ENCODE measurements around the gene SPPL2B. TPM values are rescaled to one million over a fixed set of nuclear protein-coding genes. Genes with fewer than 3 reads are reported as not detected.
"Not testable (repeated sequence)": the region's sequence is repeated elsewhere in the genome, so short reads cannot be mapped to it uniquely, and the experiment has no call there.

Gene SPPL2B
- polyA plus RNA-seq, 4 donors, result 53.8 to 91.6 (median 59.9) TPM

- DNase-seq (ENCODE audit: low read depth in 4 of 4, low spot score in 3 of 4), result no peak
These were observed 46.3 kb downstream of the SPPL2B start for GRCh38 chr19:2374808-2375207.

- DNase-seq (ENCODE audit: low read depth in 4 of 4, low spot score in 3 of 4), result no peak
These were observed 47.1 kb downstream of the SPPL2B start for GRCh38 chr19:2375353-2376121.

DNA sequence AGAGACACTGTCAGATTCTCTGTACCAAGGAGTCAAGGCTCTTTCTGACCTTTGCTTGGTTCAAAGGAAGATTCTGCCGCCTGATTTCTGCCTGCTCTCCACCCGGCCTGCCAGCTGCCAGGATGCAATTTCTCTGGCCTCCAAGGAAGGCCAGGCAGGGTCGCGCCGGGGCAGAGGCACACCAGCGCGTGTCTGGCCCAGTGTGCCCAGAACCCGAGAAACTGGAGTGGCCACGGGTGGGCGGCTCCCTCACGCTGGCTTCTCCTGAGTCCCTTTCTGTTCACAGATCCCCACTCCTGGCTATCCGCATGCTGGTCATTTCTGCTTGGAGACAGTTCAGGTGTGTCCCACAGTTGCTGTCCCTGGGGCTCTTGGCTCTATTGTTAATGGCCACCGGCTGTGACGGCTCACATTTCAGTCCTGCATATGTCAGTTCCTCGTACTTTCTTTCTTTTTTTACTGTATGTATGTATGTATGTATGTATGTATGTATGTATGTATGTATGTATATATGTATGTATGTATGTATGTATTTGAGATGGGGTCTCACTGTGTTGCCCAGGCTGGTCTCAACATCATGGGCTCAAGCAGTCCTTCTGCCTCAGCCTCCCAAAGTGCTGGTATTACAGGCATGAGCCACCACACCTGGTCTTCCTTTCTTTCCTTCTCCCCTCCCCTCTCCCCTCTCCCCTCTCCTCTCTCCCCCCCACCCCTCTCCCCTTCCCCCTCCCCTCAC lies 48.5 kb downstream of the SPPL2B start:
- DNase-seq (ENCODE audit: low read depth in 4 of 4, low spot score in 3 of 4), result no peak

DNA sequence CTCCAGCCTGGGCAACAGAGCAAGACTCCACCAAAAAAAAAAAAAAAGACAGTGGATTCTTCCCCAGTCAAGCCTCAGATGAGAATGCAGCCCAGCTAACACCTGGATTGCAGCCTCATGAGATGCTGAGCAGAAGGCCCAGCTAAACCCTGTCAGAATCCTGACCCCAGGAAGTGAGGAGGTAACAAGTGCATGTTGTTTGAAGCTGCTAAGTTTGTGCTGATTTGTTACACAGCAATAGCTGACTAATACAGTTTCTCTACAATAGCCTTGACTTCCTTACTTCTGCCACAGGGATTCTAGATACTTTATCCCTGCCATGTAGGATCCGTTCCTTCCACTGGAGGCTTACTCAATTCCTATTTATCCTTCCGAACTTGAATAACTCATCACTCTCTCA lies 52.1 kb downstream of the SPPL2B start:
- no peak for DNase-seq (ENCODE audit: low read depth in 4 of 4, low spot score in 3 of 4)

DNA sequence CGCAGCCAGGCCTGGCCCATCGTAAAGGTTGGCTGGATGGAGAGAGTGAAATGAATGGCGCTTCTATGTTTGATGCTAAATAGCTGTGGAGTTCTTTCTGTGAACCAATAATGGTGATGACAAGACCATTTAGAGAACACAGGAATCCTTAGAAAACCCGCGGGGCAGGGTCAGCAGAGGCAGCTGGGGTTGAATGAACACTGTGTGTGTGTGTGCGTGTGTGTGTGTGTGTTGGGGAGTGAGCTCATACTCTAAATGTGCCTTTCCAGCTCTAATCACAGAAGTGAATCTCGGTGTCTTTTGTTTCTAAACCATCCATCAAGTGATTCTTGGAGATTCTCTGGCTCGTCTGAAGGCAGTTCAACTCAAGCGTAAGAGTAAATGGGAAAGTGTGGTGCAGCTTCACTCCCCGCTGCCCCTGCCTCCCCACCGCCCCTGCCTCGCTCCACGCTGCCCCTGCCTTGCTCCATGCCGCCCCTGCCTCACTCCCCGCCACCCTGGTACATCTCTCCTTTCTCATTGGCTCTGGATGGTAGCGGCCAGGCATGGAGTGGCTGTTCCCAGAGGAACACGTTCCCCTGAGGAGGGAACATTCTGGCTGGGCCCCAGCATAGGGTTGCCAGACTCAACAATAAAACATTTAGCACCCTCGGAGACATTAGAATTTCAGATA lies 52.8 kb downstream of the SPPL2B start:
- DNase-seq (ENCODE audit: low read depth in 4 of 4, low spot score in 3 of 4), result no peak

DNA sequence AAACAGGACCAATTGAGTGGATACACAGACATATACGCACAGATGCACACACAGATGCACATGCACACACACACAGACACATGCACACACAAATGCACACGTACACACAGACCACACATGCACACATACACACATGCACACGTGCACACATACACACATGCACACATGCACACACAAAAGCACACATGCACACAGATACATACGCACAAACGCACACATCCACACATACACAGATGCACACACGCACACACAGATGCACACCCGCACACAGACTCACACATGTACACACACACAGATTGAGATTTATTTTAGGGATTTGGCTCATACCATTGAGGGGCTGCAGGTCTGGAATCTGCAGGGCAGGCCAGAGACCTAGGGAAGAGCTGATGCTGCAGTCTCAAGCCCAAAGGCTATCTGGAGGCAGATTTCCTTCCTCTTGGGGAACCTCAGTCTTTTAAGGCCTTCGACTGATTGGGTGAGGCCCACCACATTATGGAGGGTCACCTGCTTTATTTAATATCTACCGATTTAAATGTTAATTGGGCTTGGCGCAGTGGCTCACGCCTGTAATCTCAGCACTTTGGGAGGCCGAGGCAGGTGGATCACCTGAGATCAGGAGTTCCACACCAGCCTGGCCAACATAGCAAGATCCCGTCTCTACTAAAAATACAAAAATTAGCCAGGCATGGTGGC lies 54.2 kb downstream of the SPPL2B start:
- no peak for DNase-seq (ENCODE audit: low read depth in 4 of 4, low spot score in 3 of 4)

GRCh38 chr19:2385053-2385721 lies 56.7 kb downstream of the SPPL2B start:
- DNase-seq (ENCODE audit: low read depth in 4 of 4, low spot score in 3 of 4), result no peak

DNA sequence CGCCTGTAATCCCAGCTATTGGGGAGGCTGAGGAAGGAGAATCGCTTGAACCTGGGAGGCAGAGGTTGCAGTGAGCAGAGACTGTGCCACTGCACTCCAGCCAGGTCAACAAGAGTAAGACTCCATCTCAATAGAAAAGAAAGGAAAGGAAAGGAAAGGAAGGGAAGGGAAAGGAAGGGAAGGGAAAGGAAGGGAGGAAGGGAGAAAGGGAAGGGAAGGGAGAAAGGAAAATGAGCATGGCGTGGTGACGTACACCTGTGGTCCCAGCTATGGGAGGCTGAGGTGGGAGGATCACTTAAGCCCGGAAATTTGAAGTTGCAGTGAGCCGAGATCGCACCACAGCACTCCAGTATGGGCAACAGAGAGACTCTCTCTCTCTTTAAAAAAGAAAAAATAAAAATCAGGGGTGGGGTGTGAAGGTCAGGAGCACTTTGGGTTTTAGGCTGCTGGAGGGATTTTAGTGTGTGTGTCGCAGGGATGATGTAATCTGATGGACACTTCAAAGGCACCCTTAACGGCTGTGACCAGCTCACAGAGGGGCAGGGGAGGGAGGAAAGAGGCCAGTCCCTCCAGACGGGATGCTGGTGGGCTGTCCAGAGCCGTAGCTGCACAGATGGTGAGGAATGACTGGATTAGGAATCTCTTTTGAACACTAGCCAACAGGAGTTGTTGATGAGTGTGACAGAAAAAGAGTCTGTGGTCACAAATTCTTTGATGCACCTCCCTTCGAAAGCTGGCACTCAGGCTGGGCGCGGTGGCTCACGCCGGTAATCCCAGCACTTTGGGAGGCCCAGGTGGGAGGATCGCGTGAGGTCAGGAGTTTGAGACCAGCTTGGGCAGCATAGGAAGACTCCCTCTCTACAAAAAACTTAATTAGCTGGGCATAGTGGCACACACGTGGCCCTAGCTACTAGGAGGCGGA lies 59.1 kb downstream of the SPPL2B start:
- no peak for DNase-seq (ENCODE audit: low read depth in 4 of 4, low spot score in 3 of 4)

DNA sequence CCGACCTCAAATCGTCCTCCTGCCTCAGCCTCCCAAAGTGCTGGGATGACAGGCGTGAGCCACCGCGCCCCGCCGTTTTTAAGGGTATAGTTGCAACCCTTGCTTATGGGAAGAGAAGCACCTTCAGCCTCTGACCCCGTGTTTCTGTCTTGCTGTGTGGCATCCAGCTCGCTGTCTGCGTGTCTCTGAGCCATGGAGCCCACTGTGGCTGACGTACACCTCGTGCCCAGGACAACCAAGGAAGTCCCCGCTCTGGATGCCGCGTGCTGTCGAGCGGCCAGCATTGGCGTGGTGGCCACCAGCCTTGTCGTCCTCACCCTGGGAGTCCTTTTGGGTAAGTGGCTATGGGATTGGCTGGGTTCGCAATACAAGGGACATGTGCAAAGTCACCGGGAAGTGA lies 61.1 kb downstream of the SPPL2B start:
- no peak for DNase-seq (ENCODE audit: low read depth in 4 of 4, low spot score in 3 of 4)

DNA sequence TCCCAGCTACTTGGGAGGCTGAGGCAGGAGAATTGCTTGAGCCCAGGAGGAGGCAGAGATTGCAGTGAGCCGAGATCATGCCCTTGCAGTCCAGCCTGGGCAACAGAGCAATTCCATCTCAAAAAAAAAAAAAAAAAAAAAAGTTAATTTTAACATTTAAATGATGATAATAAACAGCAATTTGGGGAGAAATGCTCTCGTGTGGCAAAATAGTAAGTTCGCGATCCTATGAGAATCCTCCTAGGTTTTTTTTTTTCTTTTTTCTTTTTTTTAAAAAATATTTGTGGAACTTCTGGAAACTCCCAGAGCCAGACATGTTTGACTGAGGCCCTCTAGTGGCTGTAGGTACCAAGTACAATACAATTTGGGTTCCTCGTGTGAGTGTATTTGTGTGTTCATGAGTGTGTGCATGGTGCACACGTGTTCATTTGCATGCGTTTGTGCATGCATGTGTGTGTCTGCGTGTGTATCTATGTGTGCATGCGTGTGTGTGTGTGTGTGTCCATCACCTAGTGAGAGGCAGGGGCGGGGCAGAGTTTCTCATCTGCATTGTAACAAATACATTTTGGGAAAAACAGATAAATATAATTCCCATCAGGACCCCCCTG lies 62.7 kb downstream of the SPPL2B start:
- no peak for DNase-seq (ENCODE audit: low read depth in 4 of 4, low spot score in 3 of 4)

DNA sequence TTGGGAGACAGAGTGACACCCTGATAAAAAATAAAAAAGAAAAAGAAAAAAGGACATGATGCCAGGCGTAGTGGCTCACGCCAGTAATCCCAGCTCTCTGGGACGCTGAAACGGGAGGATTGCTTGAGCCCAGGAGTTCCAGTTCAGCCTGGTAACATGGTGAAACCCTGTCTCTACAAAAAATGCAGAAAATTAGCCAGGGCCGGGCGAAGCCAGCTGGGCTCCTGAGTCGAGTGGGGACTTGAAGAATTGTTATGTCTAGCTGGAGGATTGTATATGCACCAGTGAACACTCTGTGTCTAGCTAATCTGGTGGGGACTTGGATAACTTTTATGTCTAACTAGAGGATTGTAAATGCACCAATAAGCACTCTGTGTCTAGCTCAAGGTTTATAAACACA lies 63.9 kb downstream of the SPPL2B start:
- no peak for DNase-seq (ENCODE audit: low read depth in 4 of 4, low spot score in 3 of 4)

DNA sequence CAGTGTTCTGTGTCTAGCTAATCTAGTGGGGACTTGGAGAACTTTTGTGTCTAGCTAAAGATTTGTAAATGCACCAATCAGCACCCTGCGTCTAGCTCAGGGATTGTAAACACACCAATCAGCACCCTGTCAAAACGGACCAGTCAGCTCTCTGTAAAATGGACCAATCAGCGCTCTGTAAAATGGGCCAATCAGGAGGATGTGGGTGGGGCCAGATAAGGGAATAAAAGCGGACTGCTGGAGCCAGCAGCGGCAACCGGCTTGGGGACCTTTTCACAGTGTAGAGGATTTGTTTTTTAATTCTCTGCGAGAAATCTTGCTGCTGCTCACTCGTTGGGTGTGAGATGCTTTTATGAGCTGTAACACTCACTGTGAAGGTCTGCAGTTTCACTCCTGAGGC lies 64.4 kb downstream of the SPPL2B start:
- not testable (repeated sequence) for DNase-seq (ENCODE audit: low read depth in 4 of 4, low spot score in 3 of 4)

DNA sequence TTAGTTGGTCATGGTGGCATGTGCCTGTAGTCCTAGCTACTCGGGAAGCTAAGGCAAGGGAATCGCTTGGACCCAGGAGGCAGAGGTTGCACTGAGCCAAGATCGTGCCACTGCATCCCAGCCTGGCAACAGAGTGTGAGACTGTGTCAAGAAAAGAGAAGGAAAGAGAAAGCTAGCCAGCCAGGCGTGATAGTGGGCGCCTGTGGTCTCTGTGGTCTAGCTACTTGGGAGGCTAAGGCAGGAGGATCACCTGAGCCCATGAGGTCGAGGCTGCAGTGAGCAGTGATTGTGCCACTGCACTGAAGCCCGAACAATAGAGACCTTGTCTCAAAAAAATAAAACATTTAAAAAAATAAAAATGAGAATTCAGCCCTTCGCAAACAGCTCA lies 65.6 kb downstream of the SPPL2B start:
- DNase-seq (ENCODE audit: low read depth in 4 of 4, low spot score in 3 of 4), result no peak

GRCh38 chr19:2394442-2395292 lies 66.2 kb downstream of the SPPL2B start:
- DNase-seq (ENCODE audit: low read depth in 4 of 4, low spot score in 3 of 4), result no peak

DNA sequence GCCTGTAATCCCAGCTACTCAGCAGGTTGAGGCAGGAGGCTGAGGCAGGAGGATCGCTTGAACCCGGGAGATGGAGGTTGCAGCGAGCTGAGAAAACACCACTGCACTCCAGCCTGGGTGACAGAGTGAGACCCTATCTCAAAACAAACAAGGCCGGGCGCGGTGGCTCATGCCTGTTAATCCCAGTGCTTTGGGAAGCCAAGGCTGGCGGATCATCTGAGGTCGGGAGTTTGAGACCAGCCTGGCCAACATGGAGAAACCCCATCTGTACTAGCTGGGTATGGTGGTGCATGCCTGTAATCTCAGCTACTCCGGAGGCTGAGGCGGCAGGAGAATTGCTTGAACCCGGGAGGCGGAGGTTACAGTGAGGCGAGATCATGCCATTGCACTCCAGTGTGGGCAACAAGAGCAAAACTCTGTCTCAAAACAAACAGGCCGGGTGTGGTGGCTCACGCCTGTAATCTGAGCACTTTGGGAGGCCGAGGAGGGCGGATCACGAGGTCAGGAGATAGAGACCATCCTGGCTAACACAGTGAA lies 66.9 kb downstream of the SPPL2B start:
- not testable (repeated sequence) for DNase-seq (ENCODE audit: low read depth in 4 of 4, low spot score in 3 of 4)

- not testable (repeated sequence) for DNase-seq (ENCODE audit: low read depth in 4 of 4, low spot score in 3 of 4)
These were observed 68.7 kb downstream of the SPPL2B start for GRCh38 chr19:2397173-2397572.

- no peak for DNase-seq (ENCODE audit: low read depth in 4 of 4, low spot score in 3 of 4)
These were observed 70.3 kb downstream of the SPPL2B start for GRCh38 chr19:2398735-2399305.
